GM18867 (cell line): ENCODE results near the gene CCR9.

Source experiments
- ATAC-seq: cut with Tn5 transposase; IDR thresholded peaks from one replicate; pipeline ENCODE4 v1.9.1; 2021; ENCODE audit warnings: mild to moderate bottlenecking, moderate library complexity; ENCODE audit not compliant: unreplicated experiment

The CCR9 gene

DNA sequence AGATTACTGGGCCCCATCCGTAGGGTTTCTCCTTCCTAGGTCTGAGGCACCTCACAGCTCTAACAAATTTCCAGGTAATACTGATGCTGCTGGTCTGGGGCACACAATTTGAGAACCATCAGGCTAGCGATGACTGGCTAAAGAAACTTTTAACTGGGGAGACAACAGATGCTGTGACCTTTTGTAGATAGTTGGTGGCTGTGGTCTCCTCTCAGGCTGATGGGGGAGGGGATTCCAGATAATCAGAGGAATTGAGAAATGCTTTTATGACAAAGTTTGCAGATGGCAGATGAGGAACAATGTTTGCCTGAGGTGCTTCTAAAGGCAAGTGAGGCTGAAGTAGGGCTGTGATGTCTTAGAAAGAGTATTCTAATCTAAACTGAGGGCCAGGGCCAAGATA, 13.8 kb upstream of the CCR9 start:
- no peak for ATAC-seq

DNA sequence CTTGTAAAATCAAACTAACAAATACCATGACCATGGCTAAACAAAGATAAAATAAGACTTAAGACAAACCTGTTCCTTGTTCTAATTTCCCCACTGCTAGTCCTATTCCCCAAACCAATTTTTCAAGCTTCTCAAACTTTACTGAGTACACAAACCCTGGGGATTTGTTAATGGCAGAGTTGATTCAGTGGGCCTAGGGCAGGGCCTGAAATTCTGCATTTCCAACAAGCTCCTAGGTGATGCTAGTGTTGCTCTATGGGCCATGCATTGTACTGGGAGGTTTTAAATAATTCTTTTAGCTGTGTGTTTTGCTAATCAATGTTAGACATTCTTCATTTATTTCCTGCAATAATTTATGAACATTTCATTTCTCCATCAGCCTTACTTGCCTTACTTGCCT, 13.3 kb upstream of the CCR9 start:
- no peak for ATAC-seq

DNA sequence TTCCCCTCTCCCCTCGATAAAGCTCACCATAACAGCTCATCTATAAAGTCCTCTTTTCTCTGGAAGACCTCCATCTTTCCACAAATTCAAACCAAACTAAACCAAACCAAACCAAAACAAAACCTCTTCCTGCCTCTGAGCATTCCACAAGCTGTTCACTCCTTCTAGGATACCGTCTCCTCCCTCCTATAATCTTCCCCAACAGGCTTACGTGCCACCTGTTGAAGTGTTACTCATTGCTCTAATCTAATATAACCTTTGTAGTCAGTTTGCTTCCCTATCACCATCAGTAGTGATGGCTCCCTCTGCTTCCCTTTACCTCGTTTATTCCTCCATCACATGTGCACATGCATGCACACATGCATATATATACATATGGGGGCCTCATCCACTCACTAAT, 12.7 kb upstream of the CCR9 start:
- no peak for ATAC-seq

DNA sequence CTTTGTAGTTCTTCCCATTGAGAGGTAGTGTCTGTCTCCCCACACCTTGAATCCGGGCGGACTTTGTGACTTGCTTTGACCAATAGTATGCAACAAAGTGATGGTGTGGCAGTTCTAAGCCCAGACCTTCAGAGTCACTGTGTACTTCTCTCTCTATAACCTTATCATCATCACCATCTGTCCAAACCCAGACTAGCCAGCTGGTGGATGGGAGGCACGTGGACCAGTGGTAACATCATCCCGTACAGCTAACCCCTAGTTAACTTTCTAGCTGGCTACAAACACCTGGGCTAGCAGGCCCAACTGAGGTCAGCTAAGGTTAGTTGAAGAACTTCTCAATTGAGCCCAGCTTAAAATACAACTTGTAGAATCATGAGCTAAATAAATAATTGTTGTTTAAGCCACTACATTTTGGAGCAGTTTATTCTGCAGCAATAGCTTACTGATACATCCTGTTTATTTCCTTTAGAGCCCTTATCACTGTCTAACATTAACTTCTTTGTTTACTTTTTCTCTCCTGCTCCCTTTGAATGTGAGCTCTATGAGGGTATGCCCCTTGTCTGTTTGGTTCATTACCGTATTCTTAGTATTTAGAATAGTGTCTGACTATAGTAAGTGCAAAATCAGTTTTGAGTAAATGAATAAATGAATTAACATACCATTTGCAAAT, 11.5 kb upstream of the CCR9 start:
- ATAC-seq = no peak

DNA sequence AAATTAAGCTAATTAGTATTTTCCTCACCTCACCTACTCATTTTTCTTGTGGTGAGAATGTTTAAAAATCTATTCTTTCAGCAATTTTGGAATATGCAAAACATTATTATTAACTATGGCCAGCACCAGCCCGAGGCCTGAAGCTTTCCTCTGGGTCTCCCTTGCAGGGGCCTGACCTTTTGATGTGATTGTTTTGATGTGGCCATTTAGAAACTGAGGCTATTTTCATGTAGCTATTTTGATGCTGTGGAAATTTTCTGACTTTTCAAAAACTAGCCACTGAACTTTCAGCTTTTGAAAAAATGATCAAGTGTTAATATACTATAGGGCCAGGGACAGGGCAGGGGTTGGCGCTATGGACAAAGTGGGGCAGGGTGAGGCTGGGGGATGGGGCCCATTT, 8.2 kb upstream of the CCR9 start:
- no peak for ATAC-seq

DNA sequence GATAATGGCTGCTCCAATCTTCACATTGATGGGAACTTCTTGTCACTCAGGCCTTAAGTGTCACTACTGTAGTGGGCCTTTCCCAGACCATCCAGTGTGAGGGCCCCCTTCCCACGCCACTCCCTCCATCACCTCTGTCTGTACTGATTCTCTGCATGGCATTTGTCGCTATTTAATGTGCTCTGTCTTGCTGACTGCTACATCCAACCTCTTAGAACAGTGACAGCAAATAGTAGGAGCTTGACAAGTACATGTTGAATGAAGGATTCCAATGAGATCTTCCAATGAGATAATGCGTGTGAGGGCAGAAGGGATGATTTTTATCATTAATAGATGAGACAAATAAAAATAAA, 5.6 kb upstream of the CCR9 start:
- no peak for ATAC-seq

DNA sequence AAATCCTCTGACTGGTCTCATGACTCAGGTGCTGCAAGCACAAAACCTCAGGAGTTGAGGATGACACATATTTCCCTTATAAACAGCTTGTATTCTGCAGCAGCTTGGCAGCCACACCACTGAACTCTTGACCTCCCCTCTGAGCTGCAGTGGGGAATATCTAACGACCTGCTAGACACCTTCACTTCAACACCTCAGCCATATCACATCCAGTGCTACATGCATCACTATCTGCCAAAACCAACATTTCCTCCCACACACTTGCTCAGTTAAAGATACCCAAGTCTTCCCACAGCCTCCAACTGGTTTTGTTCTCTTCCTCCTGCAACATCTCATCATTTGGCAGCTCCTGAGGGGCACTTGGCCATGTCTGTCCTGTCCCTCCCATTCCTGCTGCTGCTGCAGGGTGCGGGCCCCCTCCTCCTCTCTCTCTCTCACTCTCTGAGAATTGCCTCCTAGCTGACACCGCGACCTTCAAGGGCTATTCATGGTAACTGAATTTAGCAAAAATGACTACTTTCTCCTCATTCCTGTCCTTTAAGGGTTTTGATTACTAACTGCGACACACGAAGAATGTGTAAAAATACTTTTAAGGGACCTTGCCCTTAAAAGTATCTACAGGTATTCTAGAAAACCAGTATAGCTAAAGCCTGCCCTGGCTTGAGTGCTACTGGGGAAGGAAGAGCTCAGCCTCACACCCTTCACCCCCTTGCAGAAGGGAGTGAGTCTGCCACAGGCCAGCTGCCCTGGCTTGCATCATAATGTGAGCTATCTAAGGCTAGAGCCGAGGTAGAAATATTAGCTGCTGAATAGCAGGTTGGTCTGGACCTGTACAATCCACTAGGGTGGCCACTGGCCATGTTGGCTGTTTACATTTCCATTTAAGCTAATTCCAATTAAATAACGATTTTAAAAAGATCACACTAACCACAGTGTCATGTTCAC, 5.0 kb upstream of the CCR9 start:
- ATAC-seq = peak; percentile 65

DNA sequence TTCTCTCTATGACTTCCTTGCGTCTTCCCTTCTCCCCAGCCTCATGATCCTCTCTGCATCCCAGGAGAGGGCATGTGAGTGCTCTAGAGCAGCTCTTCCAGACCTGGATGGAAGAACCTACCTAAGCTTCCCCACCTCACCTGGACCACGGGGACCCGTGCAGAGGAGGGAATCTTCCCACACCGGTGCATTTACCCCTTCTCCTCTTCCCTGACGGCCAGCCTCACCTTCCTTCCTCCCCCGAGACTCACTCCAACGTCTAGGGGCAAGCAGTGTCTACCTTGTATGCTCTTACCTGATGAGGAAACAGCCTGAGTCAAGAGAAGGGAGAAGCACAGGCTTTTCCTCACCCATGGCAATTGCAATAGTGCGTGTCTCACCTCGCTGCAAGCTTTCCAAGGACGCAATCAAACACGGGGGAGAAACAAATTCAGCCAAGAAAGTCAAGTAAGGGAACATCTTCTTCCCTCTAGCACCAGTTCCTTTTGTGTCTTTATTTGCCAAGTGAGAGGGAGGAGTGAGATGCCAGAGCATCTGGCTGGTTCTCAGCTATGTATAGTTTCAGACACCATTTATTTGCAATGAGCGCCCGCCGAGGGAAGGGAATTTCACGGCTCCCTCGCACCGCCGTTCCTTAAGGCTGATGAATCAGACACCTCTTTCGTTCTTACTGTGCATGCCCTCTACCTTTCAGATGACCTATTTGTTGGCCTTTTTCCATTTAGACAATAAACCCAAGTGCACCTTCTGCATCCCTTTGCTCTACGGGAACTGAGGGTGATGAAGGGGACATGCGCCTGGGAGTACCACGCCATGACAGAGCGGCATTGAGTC, 1.8 kb upstream of the CCR9 start:
- ATAC-seq = no peak

DNA sequence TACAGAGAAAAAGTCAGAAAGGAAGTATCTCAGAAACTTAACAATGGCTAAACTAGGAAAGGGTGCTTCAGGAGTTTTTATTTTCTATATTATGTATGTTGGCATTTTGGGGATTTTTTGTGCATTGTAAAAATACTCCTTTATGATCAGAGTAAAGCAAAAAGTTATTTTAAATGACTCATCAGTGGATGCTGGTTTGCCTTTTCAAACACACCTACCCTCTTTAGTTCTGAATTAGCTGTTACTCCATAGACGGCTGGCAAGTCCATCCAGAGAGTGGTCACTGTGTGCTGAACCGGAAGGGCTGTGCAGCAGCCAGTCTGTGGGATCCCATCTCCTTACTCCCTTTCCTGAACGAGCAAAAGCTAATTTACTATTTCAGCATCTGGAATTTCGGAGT, 942 bp downstream of the CCR9 start:
- no peak for ATAC-seq

DNA sequence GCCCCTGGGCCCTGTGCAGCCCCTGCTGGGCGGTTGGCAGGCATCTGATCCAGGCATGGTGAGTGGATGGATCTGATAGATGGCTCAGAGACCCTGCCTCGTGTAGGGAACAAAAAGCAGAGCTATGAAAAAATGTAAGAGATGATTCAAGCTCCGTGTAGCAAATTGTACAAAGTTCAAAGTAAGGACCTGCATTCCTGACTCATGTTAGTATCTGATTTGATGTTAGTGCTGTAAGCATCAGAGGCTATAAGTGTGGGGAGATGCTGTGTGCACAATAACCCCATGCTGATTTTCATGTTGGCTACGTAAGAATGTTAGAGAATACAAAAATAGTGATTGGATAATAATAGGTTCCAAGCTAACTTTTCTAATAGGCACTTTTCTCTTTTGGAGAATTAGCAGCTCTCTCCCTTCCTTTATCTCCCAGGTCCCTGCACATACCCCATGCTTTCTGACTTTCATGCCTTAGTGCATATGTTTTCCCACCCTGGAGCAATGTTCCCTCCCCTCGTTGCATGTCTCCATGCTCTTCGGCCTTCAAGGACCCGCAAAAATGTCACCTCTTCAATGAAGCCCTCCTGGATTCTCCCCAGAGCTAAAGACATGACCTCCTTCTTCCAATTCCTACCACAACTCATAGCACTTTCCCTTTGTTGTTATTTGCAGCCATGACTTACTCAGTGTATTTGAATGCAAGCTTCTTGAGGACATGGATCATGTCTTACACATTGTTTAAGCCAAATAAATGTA, 1.6 kb downstream of the CCR9 start:
- no peak for ATAC-seq

DNA sequence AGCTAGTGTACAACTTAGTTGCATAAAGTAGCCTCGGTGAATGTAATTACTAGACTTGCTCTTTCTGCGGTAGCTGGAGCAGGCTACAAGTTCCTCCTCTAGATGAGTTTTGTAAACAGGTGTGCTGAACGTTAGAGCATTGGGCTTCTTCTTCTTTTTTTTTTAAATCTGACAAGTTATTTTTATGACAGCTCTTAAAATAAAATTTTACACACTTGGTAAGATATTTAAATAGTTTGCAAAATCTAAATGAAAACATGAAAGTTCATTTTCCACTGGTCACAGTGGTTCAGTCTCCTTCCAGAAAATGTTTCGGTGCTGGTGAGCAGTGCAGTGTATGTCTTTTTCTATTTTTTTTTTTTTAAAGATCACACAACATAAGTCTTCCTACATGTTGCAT, 3.0 kb downstream of the CCR9 start:
- ATAC-seq = no peak

DNA sequence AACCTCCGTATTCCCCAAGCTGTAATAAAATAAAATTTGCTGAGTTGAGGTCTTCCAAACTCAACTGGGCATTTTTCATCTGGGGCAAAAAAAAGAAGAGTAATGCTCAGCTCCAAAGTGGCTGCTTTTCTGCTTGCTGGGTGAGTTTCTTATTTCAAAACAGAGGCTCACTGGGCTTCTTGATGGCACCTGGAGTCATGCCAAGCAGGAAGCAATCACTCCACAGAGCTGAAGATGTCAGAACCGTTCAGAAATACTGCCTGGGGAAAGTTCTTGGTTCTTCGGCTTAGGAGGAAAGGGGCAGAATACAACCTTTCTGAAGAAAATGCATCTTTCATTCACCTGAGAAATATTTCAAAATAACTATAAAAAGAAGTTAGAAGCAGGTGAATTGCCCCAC, 4.1 kb downstream of the CCR9 start:
- ATAC-seq = no peak

DNA sequence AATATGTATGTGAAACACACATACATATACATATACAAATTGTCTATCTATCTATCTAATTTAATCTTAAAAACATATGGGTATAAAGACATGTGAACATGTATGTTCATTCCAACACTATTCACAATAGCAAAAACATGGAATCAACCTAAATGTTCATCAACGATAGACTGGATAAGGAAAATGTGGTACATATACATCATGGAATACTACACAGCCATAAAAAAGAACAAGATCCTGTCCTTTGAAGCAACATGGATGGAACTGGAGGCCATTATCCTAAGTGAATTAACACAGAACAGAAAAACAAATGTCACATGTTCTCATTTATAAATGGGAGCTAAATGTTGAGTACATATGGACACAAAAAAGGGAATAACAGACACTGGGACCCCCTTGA, 5.8 kb downstream of the CCR9 start:
- ATAC-seq = no peak

DNA sequence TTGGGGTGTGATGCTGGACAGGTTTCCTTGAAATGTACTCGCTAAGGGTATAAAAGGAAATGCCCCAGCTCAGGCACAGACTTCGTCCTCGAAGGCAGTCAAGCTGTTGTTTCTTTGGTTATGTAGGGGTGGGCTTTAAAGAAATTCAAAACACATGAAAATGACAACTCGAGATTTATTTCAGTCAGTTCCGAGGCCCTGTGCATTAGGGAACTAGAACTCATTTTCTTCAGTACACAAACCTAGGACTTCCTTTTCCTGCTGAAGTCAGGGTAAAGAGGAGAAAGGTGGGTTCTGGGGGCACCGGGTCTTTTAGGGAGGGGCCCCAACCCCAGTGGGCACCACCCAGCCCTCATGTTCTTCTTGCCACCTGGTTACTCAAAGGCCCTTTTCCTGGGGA, 7.7 kb downstream of the CCR9 start:
- ATAC-seq = no peak

DNA sequence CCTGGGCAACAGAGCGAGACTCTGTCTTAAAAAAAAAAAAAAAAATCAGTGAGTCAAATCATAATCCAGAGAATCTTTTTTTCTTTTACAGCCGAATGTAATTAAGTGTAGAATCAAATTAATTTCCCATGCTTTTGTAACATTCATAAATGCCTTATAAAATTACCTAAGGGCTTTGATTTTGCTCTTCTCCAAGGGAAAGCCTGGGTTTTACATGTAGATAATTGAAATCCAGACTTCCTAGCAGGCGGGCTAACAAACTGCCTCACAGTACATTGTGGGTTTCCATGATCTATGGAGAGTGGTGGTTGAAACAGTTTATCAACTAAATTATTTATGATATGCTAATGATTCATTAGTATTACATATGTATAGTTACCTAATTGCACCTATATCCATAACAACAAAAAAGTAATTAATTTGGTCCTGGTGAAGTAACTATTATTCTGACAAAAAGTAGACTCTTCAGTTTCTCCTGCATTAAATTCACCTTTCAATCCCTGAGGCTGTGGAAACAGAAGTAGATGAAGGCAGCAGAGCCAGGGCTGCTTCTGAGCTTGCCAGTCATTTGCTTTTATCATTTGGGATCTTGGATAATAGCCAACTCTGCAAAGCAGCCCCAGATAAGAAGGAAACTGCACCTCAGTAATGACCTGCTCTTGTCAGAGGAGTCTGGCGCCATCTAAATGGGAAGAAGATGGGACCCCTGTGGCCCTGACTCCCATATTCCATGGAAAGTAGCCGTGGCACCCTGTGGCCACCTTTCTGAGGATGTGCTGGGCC, 9.5 kb downstream of the CCR9 start:
- ATAC-seq = no peak

DNA sequence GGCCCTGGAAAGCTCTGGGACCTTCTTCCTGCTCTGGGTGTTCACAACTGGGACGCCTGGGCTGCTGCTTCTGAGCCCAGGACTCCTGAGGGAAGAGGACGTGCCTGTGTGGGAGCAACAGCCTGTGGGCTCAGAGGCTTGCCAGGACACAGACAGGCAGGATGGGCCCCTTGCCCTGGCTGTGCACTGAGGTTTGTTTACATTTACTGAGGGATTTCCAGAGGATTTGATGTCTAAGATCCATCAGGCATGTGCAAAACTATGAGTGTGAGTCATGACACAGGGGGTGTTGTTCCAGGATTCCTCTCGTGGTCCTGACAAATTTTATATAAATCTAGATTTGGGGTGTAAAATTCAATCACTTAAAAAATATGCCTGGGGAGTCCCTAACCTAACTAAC, 10.6 kb downstream of the CCR9 start:
- no peak for ATAC-seq

DNA sequence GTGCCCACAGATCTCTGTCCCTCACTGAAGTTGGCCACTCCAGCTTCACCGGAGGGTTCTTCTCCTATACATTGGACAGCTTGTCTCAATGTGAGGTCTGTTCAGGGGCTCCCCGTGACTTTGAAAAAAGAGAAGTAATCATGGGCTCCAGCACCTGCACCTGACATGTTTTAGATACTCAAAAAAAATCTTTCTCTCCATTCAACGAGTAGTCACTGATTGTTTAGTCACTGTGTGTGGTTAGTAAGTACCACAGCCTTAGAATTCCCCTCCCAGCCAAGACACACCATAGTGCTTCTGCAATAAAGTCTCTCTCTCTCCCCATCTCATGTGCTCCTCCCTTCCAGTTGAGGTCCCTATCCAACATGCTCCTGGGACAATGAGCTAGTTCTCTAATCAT, 18.6 kb downstream of the CCR9 start:
- ATAC-seq = no peak

DNA sequence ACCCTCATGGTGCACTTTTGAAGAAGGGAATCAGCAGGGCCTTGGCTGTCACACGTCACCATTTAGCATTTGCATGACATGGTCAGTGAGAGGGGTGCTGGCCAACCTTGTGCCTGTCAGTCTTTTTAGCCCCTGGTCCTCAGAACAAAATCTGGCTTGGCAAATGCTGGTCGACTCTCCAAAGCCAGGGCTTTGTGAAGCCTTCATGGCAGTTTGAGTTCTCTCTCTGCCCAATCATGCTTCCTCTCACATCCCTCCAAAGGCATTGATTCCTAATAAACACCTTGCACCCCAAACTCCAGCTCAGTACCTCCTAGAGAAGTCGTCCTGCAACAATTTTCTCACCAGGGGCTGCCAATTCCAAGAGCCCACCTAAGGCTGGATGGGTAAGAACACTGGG, 19.4 kb downstream of the CCR9 start:
- no peak for ATAC-seq

DNA sequence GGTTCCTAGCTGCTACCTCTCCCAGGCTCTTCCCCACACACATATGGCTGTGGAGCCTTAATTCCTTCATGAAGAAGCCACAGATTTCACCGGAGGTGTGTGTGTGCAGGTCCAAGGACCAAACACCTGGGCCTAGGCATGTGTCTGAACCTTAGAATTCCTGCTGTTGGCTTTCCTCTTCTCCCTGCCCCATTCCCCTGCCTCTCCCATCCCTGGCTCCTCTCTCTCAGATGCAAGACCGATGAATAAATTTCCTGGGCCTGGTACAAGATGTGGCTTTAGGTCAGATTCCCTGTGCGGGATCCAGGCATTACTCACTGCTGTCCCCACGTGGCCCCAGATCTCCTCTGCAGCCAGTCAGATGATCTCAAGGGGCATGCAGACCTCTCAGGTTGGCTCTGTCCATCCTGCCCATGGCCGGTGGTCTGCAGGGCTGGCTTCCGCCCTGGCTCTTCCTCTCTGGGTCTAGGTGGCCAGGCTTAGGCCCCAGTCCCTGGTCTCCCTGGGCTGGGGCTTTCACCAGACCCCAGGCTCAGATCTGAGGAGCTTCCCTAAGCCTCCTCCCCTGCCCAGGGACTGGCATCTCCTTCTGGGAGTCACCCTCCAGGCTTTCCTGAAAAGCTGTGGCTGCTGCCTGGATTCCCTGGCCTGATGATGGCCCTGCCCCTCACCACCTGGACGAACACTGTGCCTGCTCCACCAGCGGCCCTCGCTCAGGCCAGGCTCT, 20.5 kb downstream of the CCR9 start:
- no peak for ATAC-seq
